ENCODE measurements around the gene TULP4.
A peak's percentile ranks its signal among the peaks of the same experiment; 100 is the strongest.

TULP4 gene

GRCh38 chr6:158559338-158559894 is 247.2 kb downstream of the TULP4 start:
- TF ChIP-seq ZFX (IDR thresholded peaks at IDR 0.05; ENCODE audit: borderline replicate concordance) (no peak), CTCF (IDR thresholded peaks at IDR 0.05) (no peak)
- peak overlapping the region; percentile 61 for H3K27ac ChIP-seq

GRCh38 chr6:158559895-158560835 is 247.9 kb downstream of the TULP4 start, which contains the start of gene TMEM181:
Gene TMEM181 (plus strand): TSS chr6:158560091. CDS start chr6:158560225, 134 bp downstream.
- H3K27ac ChIP-seq, result peak within 1 kb of the TSS; percentile 61
- TF ChIP-seq ZFX (IDR thresholded peaks at IDR 0.05; ENCODE audit: borderline replicate concordance) (no peak), CTCF (IDR thresholded peaks at IDR 0.05) (no peak)

- peak overlapping the region; percentile 61; the same call in 1 of the 2 replicates for H3K27ac ChIP-seq
- no peak for TF ChIP-seq CTCF (IDR thresholded peaks at IDR 0.05)
- TF ChIP-seq ZFX (IDR thresholded peaks at IDR 0.05; ENCODE audit: borderline replicate concordance), result no peak
These were observed 248.6 kb downstream of the TULP4 start for GRCh38 chr6:158560836-158561320.
